Small intestine (tissue), 7 donors: ENCODE measurements around the gene TRAPPC10. TPM values are rescaled to one million over a fixed set of nuclear protein-coding genes. Genes with fewer than 3 reads are reported as not detected.

ENCODE experiments used
- DNase-seq, 2 donors: peaks; one replicate each; pipeline versions ENCODE4 v3.0.0 to v3.0.0-alpha.2; 2013
- FAIRE-seq: peaks from 2 replicates; lab custom pipeline; 2012; peaks lifted over from hg19 to GRCh38; lab: Jason Lieb, UNC
- H3K27ac ChIP-seq, 3 donors: one replicate each; pipeline ENCODE4 v1.5.1; 2013; ENCODE audit warnings: low read length in 2 of 3, mild to moderate bottlenecking in 2 of 3, control low read depth in 1 of 3, inconsistent platforms in 1 of 3, low read depth in 1 of 3, moderate library complexity in 1 of 3
- H3K27me3 ChIP-seq, 3 donors: one replicate each; pipeline ENCODE4 v1.6.1; 2013; ENCODE audit warnings: low read length in 3 of 3, inconsistent platforms in 1 of 3; ENCODE audit not compliant: control insufficient read depth in 3 of 3, insufficient read depth in 3 of 3
- H3K36me3 ChIP-seq, 3 donors: one replicate each; pipeline ENCODE4 v1.6.1; 2013; ENCODE audit warnings: low read length in 3 of 3, inconsistent platforms in 1 of 3, low read depth in 1 of 3, mild to moderate bottlenecking in 1 of 3, moderate library complexity in 1 of 3; ENCODE audit not compliant: control insufficient read depth in 3 of 3, insufficient read depth in 2 of 3
- H3K4me1 ChIP-seq, 3 donors: one replicate each; pipeline ENCODE4 v1.6.1; 2013; ENCODE audit warnings: low read length in 2 of 3, inconsistent platforms in 1 of 3, low read depth in 1 of 3, mild to moderate bottlenecking in 1 of 3, moderate library complexity in 1 of 3; ENCODE audit not compliant: control insufficient read depth in 3 of 3, insufficient read depth in 2 of 3
- H3K4me3 ChIP-seq, 3 donors: one replicate each; pipeline ENCODE4 v1.5.1; 2013; ENCODE audit warnings: low read length in 3 of 3, control low read depth in 1 of 3, inconsistent platforms in 1 of 3, low read depth in 1 of 3, mild to moderate bottlenecking in 1 of 3, moderate library complexity in 1 of 3
- H3K9me3 ChIP-seq, 2 donors: one replicate each; pipeline ENCODE4 v1.6.1; 2013; ENCODE audit warnings: low read depth in 1 of 2, low read length in 1 of 2; ENCODE audit not compliant: control insufficient read depth in 2 of 2, insufficient read depth in 1 of 2
- WGBS, 3 donors: extraction: QIAGEN DNeasy Blood & Tissue Kit; methylation state at CpG; one replicate each; pipeline ENCODE4 v1.1.7; 2013; 5-methylcytosine and 5-hydroxymethylcytosine counted together
- polyA plus RNA-seq, 4 donors: library from polyadenylated mRNA; stranded (reverse) in 3 of 4; unstranded in 1 of 4; fragments of 200-250 nt in 3 of 4; fragments of 120-200 nt in 1 of 4; gene quantifications; one replicate each; pipeline versions ENCODE4 v1.2.1 to v1.2.3, GENCODE V29; 2013
- donor health status: healthy with polysubstance abuse.
- donor health status: control.
- donor health status: control.
- donor health status: Bipolar disorder and iron deficiency.
- donor health status: healthy.

TRAPPC10 gene
- polyA plus RNA-seq, 4 donors, result 8.4 to 35.4 (median 11.3) TPM

- WGBS, 3 donors, result 92 to 98% (median 93%) methylated on average over 5 of the region's 5 CpGs
- no peaks in the 10 kb centered on the region for H3K9me3 ChIP-seq
- FAIRE-seq, result no peak
- DNase-seq, result no peak
- H3K4me1 ChIP-seq, result peaks cover 0 to 9% (median 3%) of the 10 kb centered on the region in 3 donors
- no peak overlapping the region for H3K27ac ChIP-seq
- no peaks in the 10 kb centered on the region for H3K27me3 ChIP-seq
- H3K36me3 ChIP-seq, result peaks cover 0 to 7% (median 0%) of the 10 kb centered on the region in 3 donors
- no peak overlapping the region for H3K4me3 ChIP-seq
Measured at GRCh38 chr21:44018127-44018526, 6.0 kb downstream of the TRAPPC10 start.

DNA sequence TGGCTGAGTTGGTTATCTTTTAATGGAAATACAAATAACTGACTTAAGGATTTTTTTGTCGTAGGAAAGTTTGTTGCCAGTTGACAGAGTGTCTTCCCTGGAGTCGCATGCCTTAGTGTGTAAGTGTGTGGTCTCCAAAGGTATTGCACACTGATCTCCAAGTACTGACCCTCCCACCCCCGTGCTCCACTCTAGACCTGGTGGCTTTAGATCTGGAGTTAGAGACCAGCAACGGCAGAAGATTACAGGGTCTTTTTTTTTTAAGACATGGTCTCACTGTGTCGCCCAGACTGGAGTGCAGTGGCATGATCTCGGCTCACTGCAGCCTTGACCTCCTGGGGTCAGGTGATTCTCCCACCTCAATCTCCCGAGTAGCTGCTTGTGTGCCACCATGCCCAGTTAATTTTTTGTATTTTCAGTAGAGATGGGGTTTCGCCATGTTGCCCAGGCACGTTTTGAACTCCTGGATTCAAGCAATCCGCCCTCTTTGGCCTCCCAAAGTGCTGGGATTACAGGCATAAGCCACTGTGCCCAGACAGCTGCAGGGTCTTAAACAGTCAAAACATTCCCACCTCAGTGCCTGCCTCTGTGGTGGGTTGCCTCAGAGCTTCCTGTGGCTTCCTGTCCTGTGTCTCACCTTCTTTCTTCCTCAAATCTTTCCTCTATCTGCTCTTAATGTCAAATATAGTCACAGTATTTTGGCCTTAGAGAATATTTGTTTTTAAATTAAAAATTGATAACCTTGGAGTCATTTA lies 6.9 kb downstream of the TRAPPC10 start:
- peaks cover 0 to 7% (median 0%) of the 10 kb centered on the region in 3 donors for H3K36me3 ChIP-seq
- DNase-seq (no peak), FAIRE-seq (no peak)
- H3K9me3 ChIP-seq, result no peaks in the 10 kb centered on the region
- no peak overlapping the region for H3K27ac ChIP-seq
- no peak overlapping the region for H3K4me3 ChIP-seq
- H3K4me1 ChIP-seq, result peaks cover 0 to 7% (median 3%) of the 10 kb centered on the region in 3 donors
- WGBS, 3 donors, result 74 to 81% (median 78%) methylated on average over 10 of the region's 10 CpGs
- H3K27me3 ChIP-seq, result no peaks in the 10 kb centered on the region

DNA sequence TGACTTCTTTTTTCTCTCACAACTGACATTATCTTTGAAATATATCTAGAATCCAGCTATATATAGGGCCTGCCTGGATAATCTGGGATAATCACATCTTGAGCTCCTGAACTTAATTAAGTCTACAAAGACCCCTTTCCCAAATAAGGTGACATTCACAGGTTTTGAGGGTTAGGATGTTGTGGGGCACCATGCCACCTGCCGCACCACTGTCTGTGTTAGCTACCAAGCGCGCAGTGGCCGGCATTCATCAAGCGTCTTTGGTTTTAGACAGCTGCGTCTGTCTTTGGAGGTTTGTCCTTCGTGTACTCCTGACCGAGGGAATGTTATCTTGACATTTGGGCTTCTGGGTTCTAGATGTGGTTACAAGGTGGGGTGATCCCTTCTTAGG lies 7.5 kb downstream of the TRAPPC10 start:
- H3K27ac ChIP-seq, result no peak overlapping the region
- FAIRE-seq (no peak), DNase-seq (no peak)
- no peak overlapping the region for H3K4me3 ChIP-seq
- H3K27me3 ChIP-seq, result no peaks in the 10 kb centered on the region
- peaks cover 0 to 9% (median 0%) of the 10 kb centered on the region in 3 donors for H3K36me3 ChIP-seq
- no peaks in the 10 kb centered on the region for H3K9me3 ChIP-seq
- 85 to 96% (median 93%) methylated on average over 8 of the region's 8 CpGs for WGBS, 3 donors
- peaks cover 2 to 7% (median 2%) of the 10 kb centered on the region in 3 donors for H3K4me1 ChIP-seq

- FAIRE-seq (no peak), DNase-seq (no peak)
- Histone ChIP-seq H3K27ac (no peak overlapping the region), H3K9me3 (no peaks in the 10 kb centered on the region), H3K4me3 (no peak overlapping the region), H3K36me3 (peaks cover 0 to 13% (median 0%) of the 10 kb centered on the region in 3 donors), H3K4me1 (peaks cover 2 to 10% (median 7%) of the 10 kb centered on the region in 3 donors), H3K27me3 (no peaks in the 10 kb centered on the region)
- WGBS, 3 donors, result 77 to 86% (median 85%) methylated on average over 4 of the region's 4 CpGs
Measured at GRCh38 chr21:44020551-44020950, 8.4 kb downstream of the TRAPPC10 start.

DNA sequence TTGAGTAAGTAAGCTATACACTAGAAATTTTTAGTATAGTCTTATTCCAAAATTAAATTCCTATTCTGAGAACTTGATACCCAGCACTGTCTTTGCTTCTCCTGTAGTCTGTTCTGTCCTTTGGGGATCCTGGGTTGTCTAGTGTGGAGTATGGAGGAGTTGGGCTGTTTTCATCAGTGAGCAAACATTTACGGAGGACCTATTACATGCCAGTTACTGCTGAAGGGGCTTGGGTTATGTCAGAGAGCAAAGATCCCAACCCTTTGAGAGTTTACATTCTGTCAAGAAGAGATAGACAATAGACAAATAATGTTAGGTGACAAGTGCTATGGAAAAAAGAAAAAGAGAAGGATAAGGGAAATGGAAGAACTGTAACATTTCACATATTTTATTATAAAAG lies 9.0 kb downstream of the TRAPPC10 start:
- FAIRE-seq, result no peak
- no peak overlapping the region for H3K27ac ChIP-seq

DNA sequence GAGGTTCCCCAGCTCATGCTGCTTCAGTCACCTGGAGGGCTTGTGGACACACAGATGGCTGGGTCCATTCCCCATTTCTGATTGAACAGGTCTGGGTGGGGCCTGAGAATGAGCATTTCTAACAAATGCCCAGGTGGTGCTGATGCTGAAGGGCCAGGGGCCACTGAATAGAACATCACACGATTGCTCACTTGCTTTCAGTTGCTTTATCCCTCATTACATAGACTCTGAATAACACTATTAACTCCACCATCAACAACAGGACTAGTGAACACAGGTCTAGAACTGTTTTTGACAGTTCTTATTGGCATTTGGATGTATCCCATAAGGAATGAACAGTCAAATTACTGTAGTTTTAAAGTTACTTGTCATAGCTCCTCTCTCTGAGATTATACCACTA lies 12.1 kb downstream of the TRAPPC10 start:
- 57 to 70% (median 58%) methylated on average over 1 of the region's 1 CpG for WGBS, 3 donors
- Histone ChIP-seq H3K27ac (no peak overlapping the region), H3K9me3 (peaks cover 0 to 3% of the 10 kb centered on the region in 2 donors), H3K36me3 (peaks cover 0 to 15% (median 0%) of the 10 kb centered on the region in 3 donors), H3K4me3 (no peak overlapping the region), H3K4me1 (peaks cover 2 to 14% (median 8%) of the 10 kb centered on the region in 3 donors), H3K27me3 (no peaks in the 10 kb centered on the region)
- FAIRE-seq (no peak), DNase-seq (no peak)

More for the DNA sequence above, 9.0 kb downstream of the TRAPPC10 start:
- Histone ChIP-seq H3K4me1 (peaks cover 2 to 12% (median 8%) of the 10 kb centered on the region in 3 donors), H3K9me3 (no peaks in the 10 kb centered on the region), H3K36me3 (peaks cover 0 to 10% (median 0%) of the 10 kb centered on the region in 3 donors), H3K27me3 (no peaks in the 10 kb centered on the region), H3K4me3 (no peak overlapping the region)
- 70 to 82% (median 75%) methylated on average over 1 of the region's 1 CpG for WGBS, 3 donors
- no peak for DNase-seq

DNA sequence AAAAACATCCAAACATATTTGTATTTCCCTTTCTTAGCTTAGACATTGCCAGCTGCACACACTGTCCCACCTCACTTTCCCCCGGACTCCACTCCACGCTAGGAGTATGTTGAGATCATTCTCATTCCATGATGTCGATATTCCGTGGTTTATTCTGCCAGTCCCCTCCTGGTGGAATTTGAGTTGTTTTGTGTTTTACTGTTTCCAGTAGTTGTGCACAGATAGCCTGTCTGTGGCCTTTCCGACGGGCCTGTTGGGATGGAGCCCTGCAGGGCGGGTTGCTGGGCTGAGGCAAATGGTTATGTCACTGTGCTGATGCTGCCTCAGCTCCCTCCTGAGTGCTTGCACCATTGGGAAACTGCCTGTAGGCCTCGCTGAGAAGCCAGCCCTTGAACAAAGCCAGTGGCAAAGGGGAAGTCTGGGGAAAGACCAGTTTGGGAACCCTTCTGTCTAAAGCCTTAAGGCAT lies 12.8 kb downstream of the TRAPPC10 start:
- Histone ChIP-seq H3K4me1 (peaks cover 2 to 14% (median 8%) of the 10 kb centered on the region in 3 donors), H3K27ac (peak overlapping the region in 1 of 3 donors; percentile 71), H3K4me3 (no peak overlapping the region), H3K9me3 (peaks cover 0 to 3% of the 10 kb centered on the region in 2 donors), H3K36me3 (peaks cover 0 to 13% (median 0%) of the 10 kb centered on the region in 3 donors), H3K27me3 (no peaks in the 10 kb centered on the region)
- DNase-seq, result no peak
- WGBS, 3 donors, result 58 to 91% (median 79%) methylated on average over 8 of the region's 8 CpGs
- FAIRE-seq, result no peak

DNA sequence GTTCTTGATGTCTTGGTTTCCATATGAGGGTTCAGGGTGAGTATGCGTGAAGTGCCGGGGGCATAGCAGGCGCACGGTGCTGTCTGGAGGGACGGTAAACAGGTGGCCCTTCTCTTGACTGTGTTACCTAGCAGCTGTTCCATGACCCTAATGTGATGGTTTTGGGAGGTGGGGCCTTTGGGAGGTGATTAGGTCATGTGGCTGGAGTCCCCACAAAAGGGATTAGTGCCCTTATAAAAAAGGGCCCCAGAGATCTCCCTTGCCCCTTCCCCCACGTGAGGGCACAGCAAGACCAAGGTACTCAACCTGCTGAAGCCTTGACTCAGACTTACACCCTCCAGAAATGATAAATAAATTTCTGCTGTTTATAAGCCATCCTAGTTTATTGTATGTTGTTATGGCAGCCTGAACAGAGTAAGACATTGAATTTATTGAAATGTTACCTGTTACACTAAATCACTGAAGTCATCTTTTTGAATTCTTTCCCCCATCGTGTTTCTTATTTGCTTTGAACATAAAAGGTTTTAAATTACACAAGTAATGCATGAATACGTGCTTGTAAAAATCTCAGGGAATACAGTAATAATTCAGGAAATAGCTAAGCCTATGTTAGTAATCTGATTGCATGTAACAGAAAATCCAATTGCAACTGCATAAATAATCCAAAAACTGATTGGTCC lies 15.6 kb downstream of the TRAPPC10 start:
- H3K36me3 ChIP-seq, result peaks cover 0 to 20% (median 3%) of the 10 kb centered on the region in 3 donors
- FAIRE-seq, result no peak
- no peak for DNase-seq
- no peaks in the 10 kb centered on the region for H3K27me3 ChIP-seq
- peaks cover 0 to 3% of the 10 kb centered on the region in 2 donors for H3K9me3 ChIP-seq
- 95 to 96% (median 96%) methylated on average over 8 of the region's 8 CpGs for WGBS, 3 donors
- H3K4me1 ChIP-seq, result peaks cover 2 to 10% (median 8%) of the 10 kb centered on the region in 3 donors
- no peak overlapping the region for H3K27ac ChIP-seq
- no peak overlapping the region for H3K4me3 ChIP-seq
